Vagina (tissue), 2 donors: ENCODE data around the gene PPIF. TPM values are rescaled to one million over a fixed set of nuclear protein-coding genes. Genes with fewer than 3 reads are reported as not detected.

Experiments used
- DNase-seq, 2 donors: peaks; one replicate each; pipeline ENCODE4 v3.0.0-alpha.2; 2017; ENCODE audit errors: extremely low spot score in 2 of 2
- H3K27ac ChIP-seq: fragments of 200-600 bp; sonication (generic); one replicate; pipeline ENCODE4 v1.5.1; 2019
- H3K27me3 ChIP-seq: fragments of 200-600 bp; sonication (generic); one replicate; pipeline ENCODE4 v1.5.1; 2019
- H3K36me3 ChIP-seq, 2 donors: fragments of 200-600 bp; sonication (generic); one replicate each; pipeline ENCODE4 v1.5.1; 2017 to 2019
- H3K4me1 ChIP-seq: fragments of 200-600 bp; sonication (generic); one replicate; pipeline ENCODE4 v1.5.1; 2019
- H3K4me3 ChIP-seq, 2 donors: fragments of 200-600 bp; sonication (generic); 1 replicate in 1 of 2; 2 replicates in 1 of 2; pipeline ENCODE4 v1.5.1; 2016 to 2019
- H3K9me3 ChIP-seq: fragments of 200-600 bp; sonication (generic); one replicate; pipeline ENCODE4 v1.5.1; 2019
- POLR2A ChIP-seq, 2 donors: fragments of 450-650 bp; IDR thresholded peaks; one replicate each; pipeline ENCODE4 v1.6.1; 2017; ENCODE audit warnings: antibody characterized with exemption in 2 of 2, mild to moderate bottlenecking in 2 of 2, moderate library complexity in 2 of 2
- POLR2AphosphoS5 ChIP-seq, 2 donors: sonication (generic); formaldehyde crosslinking; IDR thresholded peaks; one replicate each; pipeline ENCODE4 v1.9.0; 2017; ENCODE audit warnings: antibody characterized with exemption in 2 of 2, mild to moderate bottlenecking in 2 of 2, low read depth in 1 of 2; ENCODE audit not compliant: insufficient read depth in 1 of 2
- intact Hi-C: fragments of 100-400 bp; cut with DNase I; formaldehyde crosslinking; loops from one replicate; pipeline ENCODE4 v1.15.1; 2023
- total RNA-seq: library from RNA; depleted of rRNA; stranded (reverse); fragments of >200 nt; gene quantifications from one replicate; pipeline ENCODE4 v1.2.3, GENCODE V29; 2016
- TF ChIP-seq, protein P1 (sequence below), 3 experiments: fragments of 450-650 bp in 2 of 3; fragments of 200-600 bp in 1 of 3; sonication (generic) in 1 of 3; IDR thresholded peaks; one replicate each; pipeline ENCODE4 v1.5.1; 2017 to 2019; ENCODE audit warnings: antibody characterized with exemption in 3 of 3, mild to moderate bottlenecking in 2 of 3, moderate library complexity in 2 of 3

The PPIF gene
- total RNA-seq, 1 donor from 2014 or later = 44.7 TPM

DNA sequence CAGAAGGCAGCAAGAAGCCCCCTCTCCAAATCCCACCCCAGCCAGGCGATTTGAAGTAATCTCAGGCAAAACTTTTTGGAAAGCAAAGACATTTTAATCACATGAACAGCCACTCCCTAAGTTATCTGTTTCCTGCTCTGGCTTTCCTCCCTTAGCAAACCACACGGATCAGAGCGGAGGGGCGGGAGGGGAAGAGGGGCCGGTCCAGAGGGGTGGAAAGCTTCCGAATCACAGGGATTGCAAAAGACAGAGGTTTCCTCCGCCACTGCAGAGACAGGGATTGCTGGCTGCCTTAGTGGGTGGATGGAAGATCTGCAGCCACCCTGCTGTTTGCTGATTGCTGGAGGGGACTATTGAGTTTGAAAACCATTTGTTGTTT lies 57.0 kb downstream of the PPIF start:
- Histone ChIP-seq H3K27me3 (no peaks in the 10 kb centered on the region), H3K36me3 (no peaks in the 10 kb centered on the region), H3K4me3 (peak overlapping the region in 1 of 2 donors; percentile 7), H3K4me1 (peaks cover 50% of the 10 kb centered on the region), H3K27ac (no peak overlapping the region), H3K9me3 (no peaks in the 10 kb centered on the region)
- TF ChIP-seq POLR2AphosphoS5 (IDR thresholded peaks at IDR 0.05; ENCODE audit: insufficient read depth in 1 of 2, low read depth in 1 of 2) = peak; percentile 53 to 59
- TF ChIP-seq, protein P1, sequence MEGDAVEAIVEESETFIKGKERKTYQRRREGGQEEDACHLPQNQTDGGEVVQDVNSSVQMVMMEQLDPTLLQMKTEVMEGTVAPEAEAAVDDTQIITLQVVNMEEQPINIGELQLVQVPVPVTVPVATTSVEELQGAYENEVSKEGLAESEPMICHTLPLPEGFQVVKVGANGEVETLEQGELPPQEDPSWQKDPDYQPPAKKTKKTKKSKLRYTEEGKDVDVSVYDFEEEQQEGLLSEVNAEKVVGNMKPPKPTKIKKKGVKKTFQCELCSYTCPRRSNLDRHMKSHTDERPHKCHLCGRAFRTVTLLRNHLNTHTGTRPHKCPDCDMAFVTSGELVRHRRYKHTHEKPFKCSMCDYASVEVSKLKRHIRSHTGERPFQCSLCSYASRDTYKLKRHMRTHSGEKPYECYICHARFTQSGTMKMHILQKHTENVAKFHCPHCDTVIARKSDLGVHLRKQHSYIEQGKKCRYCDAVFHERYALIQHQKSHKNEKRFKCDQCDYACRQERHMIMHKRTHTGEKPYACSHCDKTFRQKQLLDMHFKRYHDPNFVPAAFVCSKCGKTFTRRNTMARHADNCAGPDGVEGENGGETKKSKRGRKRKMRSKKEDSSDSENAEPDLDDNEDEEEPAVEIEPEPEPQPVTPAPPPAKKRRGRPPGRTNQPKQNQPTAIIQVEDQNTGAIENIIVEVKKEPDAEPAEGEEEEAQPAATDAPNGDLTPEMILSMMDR (IDR thresholded peaks at IDR 0.05) = no peak
- DNase-seq = no peak
- intact Hi-C loops = loop anchor here (2.0 kb wide), 1 partner anchor 39 kb away; no protein-coding TSS in a partner anchor

GRCh38 chr10:79404690-79405131 lies 57.4 kb downstream of the PPIF start:
- H3K36me3 ChIP-seq = no peaks in the 10 kb centered on the region
- no peak overlapping the region for H3K4me3 ChIP-seq
- no peak for DNase-seq
- no peak for TF ChIP-seq POLR2AphosphoS5 (IDR thresholded peaks at IDR 0.05; ENCODE audit: insufficient read depth in 1 of 2, low read depth in 1 of 2)
- TF ChIP-seq POLR2A (IDR thresholded peaks at IDR 0.05) = no peak
- TF ChIP-seq, protein P1 (IDR thresholded peaks at IDR 0.05) = no peak
- intact Hi-C loops = loop anchor here (2.0 kb wide), 1 partner anchor 38 kb away; no protein-coding TSS in a partner anchor
- no peaks in the 10 kb centered on the region for H3K27me3 ChIP-seq
- H3K4me1 ChIP-seq = peaks cover 45% of the 10 kb centered on the region
- no peak overlapping the region for H3K27ac ChIP-seq
- no peaks in the 10 kb centered on the region for H3K9me3 ChIP-seq

Other genes with a start within 250 kb of the PPIF start
- gene ZCCHC24, start 98.2 kb downstream of the PPIF start, total RNA-seq = 57.0 TPM
- gene EIF5AL1, start 165.1 kb downstream of the PPIF start, total RNA-seq = not detected
- 0.74 TPM for gene SFTPA2, start 212.9 kb downstream of the PPIF start, total RNA-seq